ENCODE results near the gene SMYD3. TPM values are rescaled to one million over a fixed set of nuclear protein-coding genes. Genes with fewer than 3 reads are reported as not detected.

The SMYD3 gene
- 10 to 100 TPM in 1 of 6 experiments, 1 to 10 TPM in 5; 6.3 to 10.0 (median 6.6) TPM for total RNA-seq
- long read RNA-seq, result 0 reads

DNA sequence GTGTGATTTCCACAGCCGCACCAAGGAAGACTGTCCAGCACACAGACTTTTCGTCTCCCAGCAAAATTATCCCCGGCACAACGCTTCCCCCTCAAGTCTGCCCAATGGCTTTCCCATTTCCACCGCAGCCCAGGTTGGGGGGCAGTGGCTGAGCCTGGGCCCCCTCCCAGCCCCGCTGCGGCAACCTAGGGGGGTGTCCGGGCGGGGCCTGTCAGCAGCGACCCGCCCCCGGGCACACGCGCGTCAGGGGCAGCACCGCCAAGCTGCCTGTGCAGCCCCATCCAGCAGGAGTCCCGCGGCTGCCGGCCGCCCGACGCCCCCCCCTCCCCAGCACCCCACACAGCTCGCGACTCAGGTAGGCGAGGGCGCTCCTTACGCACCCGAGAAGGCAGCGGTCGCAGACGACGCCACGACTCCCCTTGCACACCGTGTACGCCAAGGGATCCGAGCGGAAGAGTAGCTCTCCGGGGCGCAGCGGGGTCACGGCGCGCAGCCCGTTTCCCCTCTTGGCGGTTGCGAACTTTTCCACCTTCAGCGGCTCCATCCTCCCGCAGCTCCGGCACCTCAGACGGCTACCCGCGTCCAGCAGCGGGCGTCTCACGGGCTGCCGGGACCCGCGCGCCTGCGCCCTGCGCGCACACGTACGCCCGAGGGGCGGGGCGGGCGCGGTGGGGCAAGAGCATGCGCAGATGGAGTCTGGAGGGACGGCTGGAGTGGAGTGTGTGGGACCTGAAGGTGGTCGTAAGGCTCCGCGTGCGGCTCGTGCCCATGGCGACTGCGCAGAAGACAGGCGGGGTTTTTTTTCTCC is at the start of gene SMYD3:
Gene SMYD3, minus strand, starts transcription at position 606 of the 808 bp plus-strand sequence.
- H3K36me3 ChIP-seq, result no peaks in the 10 kb centered on the region
- no peaks in the 10 kb centered on the region for H3K4me1 ChIP-seq
- peak; percentile 97 to 99 (median 99) for ATAC-seq
- peak; percentile 80 to 86 (median 84) for DNase-seq
- H3K27ac ChIP-seq, result peak within 1 kb of the TSS in 1 of 3 donors; percentile 3
- H3K9me3 ChIP-seq, result no peaks in the 10 kb centered on the region
- TF ChIP-seq, protein P1, sequence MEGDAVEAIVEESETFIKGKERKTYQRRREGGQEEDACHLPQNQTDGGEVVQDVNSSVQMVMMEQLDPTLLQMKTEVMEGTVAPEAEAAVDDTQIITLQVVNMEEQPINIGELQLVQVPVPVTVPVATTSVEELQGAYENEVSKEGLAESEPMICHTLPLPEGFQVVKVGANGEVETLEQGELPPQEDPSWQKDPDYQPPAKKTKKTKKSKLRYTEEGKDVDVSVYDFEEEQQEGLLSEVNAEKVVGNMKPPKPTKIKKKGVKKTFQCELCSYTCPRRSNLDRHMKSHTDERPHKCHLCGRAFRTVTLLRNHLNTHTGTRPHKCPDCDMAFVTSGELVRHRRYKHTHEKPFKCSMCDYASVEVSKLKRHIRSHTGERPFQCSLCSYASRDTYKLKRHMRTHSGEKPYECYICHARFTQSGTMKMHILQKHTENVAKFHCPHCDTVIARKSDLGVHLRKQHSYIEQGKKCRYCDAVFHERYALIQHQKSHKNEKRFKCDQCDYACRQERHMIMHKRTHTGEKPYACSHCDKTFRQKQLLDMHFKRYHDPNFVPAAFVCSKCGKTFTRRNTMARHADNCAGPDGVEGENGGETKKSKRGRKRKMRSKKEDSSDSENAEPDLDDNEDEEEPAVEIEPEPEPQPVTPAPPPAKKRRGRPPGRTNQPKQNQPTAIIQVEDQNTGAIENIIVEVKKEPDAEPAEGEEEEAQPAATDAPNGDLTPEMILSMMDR (IDR thresholded peaks at IDR 0.05), result peak in 2 of 4 donors; percentile 26 to 27
- TF ChIP-seq POLR2A (IDR thresholded peaks at IDR 0.05), result peak; percentile 26
- H3K4me3 ChIP-seq, result peak within 1 kb of the TSS; percentile 75 to 91 (median 89)
- WGBS (ENCODE audit: insufficient coverage, low coverage, low lambda C conversion rate, missing lambda C conversion rate), result 0% methylated on average over 29 of the region's 79 CpGs
- intact Hi-C loops (cut with DNase I), result loop anchor here in 1 of 2 donors (10.0 kb wide), 1 partner anchor 188 kb away; no protein-coding TSS in a partner anchor
- H3K27me3 ChIP-seq, result no peaks in the 10 kb centered on the region

DNA sequence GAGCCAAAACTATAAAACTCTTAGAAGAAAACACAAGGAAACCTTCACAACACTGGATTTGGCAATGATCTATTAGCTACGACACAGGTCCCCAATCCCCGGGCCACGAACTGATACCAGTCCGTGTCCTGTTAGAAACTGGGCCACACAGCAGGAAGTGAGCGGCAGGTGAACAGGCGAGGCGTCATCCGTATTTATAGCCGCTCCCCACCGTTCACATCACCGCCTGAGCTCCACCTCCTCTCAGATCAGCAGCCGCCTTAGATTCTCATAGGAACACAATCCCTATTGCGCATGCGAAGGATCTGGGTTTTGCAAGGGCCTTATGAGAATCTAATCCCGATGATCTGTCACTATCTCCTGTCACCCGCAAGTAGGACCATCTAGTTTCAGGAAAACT is 47.1 kb upstream of the SMYD3 start:
- intact Hi-C loops (cut with DNase I), result no loop called here
- TF ChIP-seq, protein P1 (IDR thresholded peaks at IDR 0.05), result no peak
- no peak for TF ChIP-seq POLR2A (IDR thresholded peaks at IDR 0.05)
- no peak overlapping the region for H3K4me3 ChIP-seq
- H3K9me3 ChIP-seq, result no peaks in the 10 kb centered on the region
- peaks cover 0 to 53% (median 10%) of the 10 kb centered on the region in 4 donors for H3K4me1 ChIP-seq
- DNase-seq (no peak), ATAC-seq (no peak)
- H3K27ac ChIP-seq, result no peak overlapping the region
- peaks cover 0 to 27% (median 15%) of the 10 kb centered on the region in 4 donors for H3K36me3 ChIP-seq
- WGBS (ENCODE audit: insufficient coverage, low coverage, low lambda C conversion rate, missing lambda C conversion rate), result 96% methylated on average over 16 of the region's 16 CpGs
- H3K27me3 ChIP-seq, result no peaks in the 10 kb centered on the region

DNA sequence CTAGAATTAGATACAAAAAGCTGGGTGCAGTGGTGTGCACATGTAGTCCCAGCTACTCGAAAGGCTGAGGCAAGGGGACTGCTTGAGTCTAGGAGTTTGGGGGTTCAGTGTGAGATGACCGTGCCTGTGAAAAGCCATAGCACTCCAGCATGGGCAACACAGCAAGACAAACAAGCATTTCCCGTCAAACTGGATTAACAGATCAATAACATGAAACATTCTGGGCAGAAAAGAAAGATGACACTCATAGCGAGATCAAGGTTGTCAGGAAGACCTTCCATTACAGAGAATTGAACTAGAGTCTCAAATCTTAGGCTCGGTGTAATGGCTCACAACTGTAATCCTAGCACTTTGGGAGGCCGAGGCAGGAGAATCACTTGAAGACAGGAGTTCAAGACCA is 45.0 kb upstream of the SMYD3 start:
- ATAC-seq (peak in 3 of 4 donors; percentile 54 to 74 (median 68)), DNase-seq (no peak)
- WGBS (ENCODE audit: insufficient coverage, low coverage, low lambda C conversion rate, missing lambda C conversion rate), result 32% methylated on average over 5 of the region's 6 CpGs
- TF ChIP-seq POLR2A (IDR thresholded peaks at IDR 0.05), result no peak
- intact Hi-C loops (cut with DNase I), result no loop called here
- peak overlapping the region in 1 of 3 donors; percentile 64 for H3K27ac ChIP-seq
- H3K27me3 ChIP-seq, result no peaks in the 10 kb centered on the region
- peaks cover 0 to 30% (median 15%) of the 10 kb centered on the region in 4 donors for H3K36me3 ChIP-seq
- H3K9me3 ChIP-seq, result no peaks in the 10 kb centered on the region
- peaks cover 0 to 43% (median 2%) of the 10 kb centered on the region in 4 donors for H3K4me1 ChIP-seq
- H3K4me3 ChIP-seq, result no peak overlapping the region

DNA sequence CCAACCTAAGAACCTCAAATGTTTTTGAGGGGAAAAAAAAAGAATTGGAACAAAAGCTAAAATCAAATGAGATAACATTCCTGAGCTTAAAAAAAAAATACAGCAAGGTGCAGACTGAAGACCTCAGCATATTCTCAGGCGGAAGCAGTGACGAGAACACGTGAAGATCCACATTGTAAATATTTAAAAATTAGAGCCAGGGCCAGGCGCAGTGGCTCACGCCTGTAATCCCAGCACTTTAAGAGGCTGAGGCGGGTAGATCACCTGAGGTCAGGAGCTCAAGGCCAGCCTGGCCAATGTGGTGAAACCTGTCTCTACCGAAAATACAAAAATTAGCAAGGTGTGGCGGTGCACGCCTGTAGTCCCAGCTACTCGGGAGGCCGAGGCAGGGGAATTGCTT is 43.3 kb upstream of the SMYD3 start:
- peaks cover 0 to 43% (median 2%) of the 10 kb centered on the region in 4 donors for H3K4me1 ChIP-seq
- no peaks in the 10 kb centered on the region for H3K27me3 ChIP-seq
- H3K4me3 ChIP-seq, result peak overlapping the region in 1 of 3 donors; percentile 10
- ATAC-seq (peak in 3 of 4 donors; percentile 57 to 63 (median 58)), DNase-seq (no peak)
- peaks cover 0 to 20% (median 9%) of the 10 kb centered on the region in 4 donors for H3K36me3 ChIP-seq
- peak overlapping the region in 1 of 3 donors; percentile 64 for H3K27ac ChIP-seq
- WGBS (ENCODE audit: insufficient coverage, low coverage, low lambda C conversion rate, missing lambda C conversion rate), result 27% methylated on average over 10 of the region's 11 CpGs
- no peak for TF ChIP-seq POLR2A (IDR thresholded peaks at IDR 0.05)
- TF ChIP-seq, protein P1 (IDR thresholded peaks at IDR 0.05), result no peak
- no peaks in the 10 kb centered on the region for H3K9me3 ChIP-seq
- intact Hi-C loops (cut with DNase I), result no loop called here

- peak overlapping the region in 1 of 3 donors; percentile 10 for H3K4me3 ChIP-seq
- no peak for DNase-seq
- intact Hi-C loops (cut with DNase I), result no loop called here
- no peaks in the 10 kb centered on the region for H3K27me3 ChIP-seq
- peak overlapping the region in 1 of 3 donors; percentile 64 for H3K27ac ChIP-seq
- peaks cover 0 to 43% (median 2%) of the 10 kb centered on the region in 4 donors for H3K4me1 ChIP-seq
- TF ChIP-seq POLR2A (IDR thresholded peaks at IDR 0.05), result no peak
- TF ChIP-seq, protein P1 (IDR thresholded peaks at IDR 0.05), result no peak
- H3K36me3 ChIP-seq, result peaks cover 0 to 20% (median 7%) of the 10 kb centered on the region in 4 donors
- H3K9me3 ChIP-seq, result no peaks in the 10 kb centered on the region
- ATAC-seq, result peak in 3 of 4 donors; percentile 74 to 75 (median 75)
- WGBS (ENCODE audit: insufficient coverage, low coverage, low lambda C conversion rate, missing lambda C conversion rate), result 27% methylated on average over 4 of the region's 4 CpGs
Measured at GRCh38 chr1:246549665-246550064, 42.6 kb upstream of the SMYD3 start.
